Esophagus squamous epithelium (tissue), 5 donors: Measurements from ENCODE around the gene TREH. TPM values are rescaled to one million over a fixed set of nuclear protein-coding genes. Genes with fewer than 3 reads are reported as not detected.

Experiments used
- DNase-seq: peaks from one replicate; lab custom pipeline; 2025; lab: John Stamatoyannopoulos, UW
- H3K27ac ChIP-seq, 4 donors: fragments of 200-600 bp; sonication (generic); one replicate each; pipeline ENCODE4 v1.5.1; 2016 to 2019; ENCODE audit warnings: mild to moderate bottlenecking in 1 of 4
- H3K27me3 ChIP-seq, 4 donors: fragments of 200-600 bp; sonication (generic); 1 replicate in 3 of 4; 2 replicates in 1 of 4; pipeline versions ENCODE4 v1.5.1 to v1.6.0; 2017 to 2021; ENCODE audit warnings: antibody characterized with exemption in 1 of 4
- H3K36me3 ChIP-seq, 3 donors: fragments of 200-600 bp; sonication (generic); one replicate each; pipeline ENCODE4 v1.5.1; 2016 to 2019
- H3K4me1 ChIP-seq, 3 donors: fragments of 200-600 bp; sonication (generic); one replicate each; pipeline ENCODE4 v1.5.1; 2017 to 2019
- H3K4me3 ChIP-seq, 4 donors: fragments of 200-600 bp; sonication (generic); 1 replicate in 3 of 4; 2 replicates in 1 of 4; pipeline ENCODE4 v1.5.1; 2016 to 2019; ENCODE audit warnings: mild to moderate bottlenecking in 2 of 4, moderate library complexity in 1 of 4
- H3K9me3 ChIP-seq, 3 donors: fragments of 200-600 bp; sonication (generic); one replicate each; pipeline ENCODE4 v1.5.1; 2016 to 2019
- POLR2A ChIP-seq, 4 donors: fragments of 450-650 bp; IDR thresholded peaks; one replicate each; pipeline ENCODE4 v1.6.1; 2017; ENCODE audit warnings: antibody characterized with exemption in 4 of 4, mild to moderate bottlenecking in 4 of 4, moderate library complexity in 3 of 4
- WGBS, 2 donors: methylation state at CpG; one replicate each; pipeline ENCODE4 v1.1.5; 2018; 5-methylcytosine and 5-hydroxymethylcytosine counted together
- intact Hi-C: fragments of 100-400 bp; cut with DNase I; formaldehyde crosslinking; loops from one replicate; pipeline ENCODE4 v1.15.0; 2022
- total RNA-seq, 4 donors: library from RNA; depleted of rRNA; stranded (reverse); fragments of >200 nt; gene quantifications; one replicate each; pipeline ENCODE4 v1.1.0, GENCODE V29; 2016
- TF ChIP-seq, protein P1 (sequence below), 6 experiments: fragments of 450-650 bp in 4 of 6; fragments of 200-600 bp in 2 of 6; sonication (generic) in 2 of 6; IDR thresholded peaks; one replicate each; pipeline ENCODE4 v1.5.1; 2016 to 2019; ENCODE audit warnings: antibody characterized with exemption in 6 of 6, mild to moderate bottlenecking in 4 of 6, moderate library complexity in 4 of 6
- donor health status: DM: yes; HTN: yes; CAD: no.

Gene TREH
- total RNA-seq, 4 donors from 2014 or later, result 0.09 to 0.57 TPM; not detected in 2

DNA sequence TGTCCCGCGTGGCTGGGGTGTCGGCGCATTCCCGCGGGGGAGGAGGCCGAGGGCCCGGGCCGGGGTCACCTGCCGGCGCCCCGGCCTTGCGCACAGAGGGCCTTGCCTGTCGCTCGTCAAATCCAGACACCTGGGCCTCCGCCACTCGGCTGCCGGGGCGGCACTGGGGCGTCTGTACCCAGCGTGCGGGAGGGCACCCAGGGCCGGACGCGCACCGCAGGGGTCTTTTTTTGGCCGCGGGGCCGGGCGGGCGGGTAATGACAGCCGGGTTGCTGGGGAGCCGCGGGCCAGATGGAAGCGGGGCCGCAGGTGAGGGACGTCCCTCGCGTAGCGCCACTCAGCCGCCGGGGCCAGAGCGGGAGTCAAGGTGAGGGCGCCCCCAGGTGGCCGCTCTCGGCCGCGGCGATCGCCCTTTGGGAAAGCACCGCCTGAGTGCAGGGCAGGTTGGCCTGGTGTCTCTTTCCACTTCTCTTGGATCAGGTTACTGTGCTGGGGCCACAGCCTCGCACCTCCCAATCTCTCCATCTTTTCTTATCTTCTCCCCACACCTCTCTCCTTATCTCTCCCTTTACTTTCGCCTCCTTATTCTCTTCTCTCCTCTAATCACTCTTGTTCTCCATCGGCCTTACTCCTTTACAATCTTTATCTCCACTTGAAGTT, 68.5 kb downstream of the TREH start:
- peak overlapping the region; percentile 81 to 97 (median 92) for H3K27ac ChIP-seq
- H3K9me3 ChIP-seq, result no peaks in the 10 kb centered on the region
- H3K36me3 ChIP-seq, result peaks cover 0 to 17% (median 0%) of the 10 kb centered on the region in 3 donors
- H3K27me3 ChIP-seq, result peaks cover 0 to 42% (median 0%) of the 10 kb centered on the region in 4 donors
- no peak for DNase-seq
- intact Hi-C loops, result no loop called here
- peak overlapping the region; percentile 25 to 87 (median 65) for H3K4me3 ChIP-seq
- TF ChIP-seq, protein P1, sequence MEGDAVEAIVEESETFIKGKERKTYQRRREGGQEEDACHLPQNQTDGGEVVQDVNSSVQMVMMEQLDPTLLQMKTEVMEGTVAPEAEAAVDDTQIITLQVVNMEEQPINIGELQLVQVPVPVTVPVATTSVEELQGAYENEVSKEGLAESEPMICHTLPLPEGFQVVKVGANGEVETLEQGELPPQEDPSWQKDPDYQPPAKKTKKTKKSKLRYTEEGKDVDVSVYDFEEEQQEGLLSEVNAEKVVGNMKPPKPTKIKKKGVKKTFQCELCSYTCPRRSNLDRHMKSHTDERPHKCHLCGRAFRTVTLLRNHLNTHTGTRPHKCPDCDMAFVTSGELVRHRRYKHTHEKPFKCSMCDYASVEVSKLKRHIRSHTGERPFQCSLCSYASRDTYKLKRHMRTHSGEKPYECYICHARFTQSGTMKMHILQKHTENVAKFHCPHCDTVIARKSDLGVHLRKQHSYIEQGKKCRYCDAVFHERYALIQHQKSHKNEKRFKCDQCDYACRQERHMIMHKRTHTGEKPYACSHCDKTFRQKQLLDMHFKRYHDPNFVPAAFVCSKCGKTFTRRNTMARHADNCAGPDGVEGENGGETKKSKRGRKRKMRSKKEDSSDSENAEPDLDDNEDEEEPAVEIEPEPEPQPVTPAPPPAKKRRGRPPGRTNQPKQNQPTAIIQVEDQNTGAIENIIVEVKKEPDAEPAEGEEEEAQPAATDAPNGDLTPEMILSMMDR (IDR thresholded peaks at IDR 0.05), result peak; percentile 60 to 91 (median 76)
- no peak for TF ChIP-seq POLR2A (IDR thresholded peaks at IDR 0.05)
- peaks cover 32 to 75% (median 50%) of the 10 kb centered on the region in 3 donors for H3K4me1 ChIP-seq
- WGBS, 2 donors, result 19 to 43% methylated on average over 3 to 7 of the region's 54 CpGs

DNA sequence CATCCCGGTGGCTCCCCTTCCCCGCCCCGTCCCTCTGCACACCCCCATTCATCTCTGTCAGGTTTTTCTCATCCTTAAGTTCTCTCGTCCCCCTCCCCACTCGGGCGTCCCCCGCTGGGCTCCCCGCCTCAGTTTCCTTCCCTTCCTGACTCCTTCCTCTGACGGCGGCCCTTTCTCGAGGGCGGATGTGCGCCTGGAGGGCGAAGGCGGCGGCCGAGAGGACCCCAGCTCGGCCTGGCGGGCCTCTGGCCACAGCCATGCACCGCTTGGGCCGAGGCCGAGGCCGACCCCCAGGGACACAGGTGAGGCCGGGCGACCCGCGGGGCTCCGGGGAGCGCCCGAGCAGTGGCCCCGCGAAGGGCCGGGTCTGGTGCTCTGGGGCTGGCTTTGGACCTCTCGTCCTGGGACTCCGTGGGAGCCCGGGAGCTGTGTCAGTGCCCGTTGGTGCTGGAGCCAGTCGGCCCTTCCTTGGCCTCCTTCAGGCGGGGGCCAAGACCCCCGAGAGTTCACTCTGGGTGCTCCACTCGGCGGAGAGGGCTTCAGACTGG, 69.2 kb downstream of the TREH start:
- intact Hi-C loops, result no loop called here
- WGBS, 2 donors, result 22 to 26% methylated on average over 8 to 10 of the region's 42 CpGs
- Histone ChIP-seq H3K4me1 (peaks cover 32 to 81% (median 52%) of the 10 kb centered on the region in 3 donors), H3K36me3 (peaks cover 0 to 12% (median 0%) of the 10 kb centered on the region in 3 donors), H3K27ac (peak overlapping the region; percentile 81 to 97 (median 92)), H3K9me3 (no peaks in the 10 kb centered on the region), H3K27me3 (peaks cover 0 to 42% (median 0%) of the 10 kb centered on the region in 4 donors), H3K4me3 (peak overlapping the region; percentile 25 to 87 (median 65))
- no peak for DNase-seq
- TF ChIP-seq POLR2A (IDR thresholded peaks at IDR 0.05), result no peak
- TF ChIP-seq, protein P1 (IDR thresholded peaks at IDR 0.05), result no peak

DNA sequence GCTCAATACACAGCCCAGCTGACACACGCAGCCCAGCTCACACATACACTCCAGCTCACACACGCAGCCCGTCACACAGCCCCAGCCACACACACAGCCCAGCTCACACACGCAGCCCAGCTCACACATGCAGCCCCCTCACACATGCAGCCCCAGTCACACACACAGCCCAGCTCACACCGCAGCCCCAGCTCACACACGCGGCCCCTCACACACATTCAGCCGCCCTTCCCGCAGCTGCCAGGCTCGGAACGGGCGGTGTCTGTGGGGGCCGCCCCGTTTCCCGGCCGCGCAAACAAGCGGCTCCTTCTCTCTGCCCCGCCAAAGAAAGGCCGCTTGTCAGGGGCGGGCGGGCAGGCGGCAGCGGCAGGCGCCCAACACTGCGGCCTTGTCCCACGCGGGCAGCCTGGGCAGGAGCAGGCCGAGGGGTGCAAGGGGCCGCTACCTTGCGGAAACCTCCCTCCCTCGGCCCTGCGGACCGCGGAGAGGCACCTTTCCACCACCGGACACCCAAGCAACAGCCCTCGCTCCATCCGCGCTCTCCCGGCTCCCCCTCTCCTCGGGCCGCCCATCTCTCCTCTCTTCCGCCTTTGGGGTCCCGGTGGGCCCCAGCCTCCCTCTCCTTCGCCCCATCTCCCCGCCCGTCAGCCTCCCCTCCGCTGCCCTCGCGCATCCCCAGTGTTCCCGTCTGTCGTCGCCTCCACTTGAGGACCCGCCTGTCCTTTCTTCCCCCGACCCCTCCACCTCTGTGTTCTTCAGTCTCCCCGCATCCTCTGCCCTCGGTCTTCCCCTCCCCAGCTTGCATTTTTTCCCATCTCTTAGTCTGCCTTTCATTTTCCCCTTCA, 69.8 kb downstream of the TREH start:
- peaks cover 0 to 5% (median 0%) of the 10 kb centered on the region in 3 donors for H3K36me3 ChIP-seq
- TF ChIP-seq POLR2A (IDR thresholded peaks at IDR 0.05), result no peak
- TF ChIP-seq, protein P1 (IDR thresholded peaks at IDR 0.05), result no peak
- H3K9me3 ChIP-seq, result no peaks in the 10 kb centered on the region
- peaks cover 0 to 42% (median 0%) of the 10 kb centered on the region in 4 donors for H3K27me3 ChIP-seq
- peak overlapping the region; percentile 25 to 87 (median 65) for H3K4me3 ChIP-seq
- 37 to 49% methylated on average over 29 to 30 of the region's 57 CpGs for WGBS, 2 donors
- DNase-seq, result no peak
- intact Hi-C loops, result no loop called here
- H3K4me1 ChIP-seq, result peaks cover 32 to 88% (median 59%) of the 10 kb centered on the region in 3 donors
- peak overlapping the region; percentile 81 to 97 (median 92) for H3K27ac ChIP-seq

DNA sequence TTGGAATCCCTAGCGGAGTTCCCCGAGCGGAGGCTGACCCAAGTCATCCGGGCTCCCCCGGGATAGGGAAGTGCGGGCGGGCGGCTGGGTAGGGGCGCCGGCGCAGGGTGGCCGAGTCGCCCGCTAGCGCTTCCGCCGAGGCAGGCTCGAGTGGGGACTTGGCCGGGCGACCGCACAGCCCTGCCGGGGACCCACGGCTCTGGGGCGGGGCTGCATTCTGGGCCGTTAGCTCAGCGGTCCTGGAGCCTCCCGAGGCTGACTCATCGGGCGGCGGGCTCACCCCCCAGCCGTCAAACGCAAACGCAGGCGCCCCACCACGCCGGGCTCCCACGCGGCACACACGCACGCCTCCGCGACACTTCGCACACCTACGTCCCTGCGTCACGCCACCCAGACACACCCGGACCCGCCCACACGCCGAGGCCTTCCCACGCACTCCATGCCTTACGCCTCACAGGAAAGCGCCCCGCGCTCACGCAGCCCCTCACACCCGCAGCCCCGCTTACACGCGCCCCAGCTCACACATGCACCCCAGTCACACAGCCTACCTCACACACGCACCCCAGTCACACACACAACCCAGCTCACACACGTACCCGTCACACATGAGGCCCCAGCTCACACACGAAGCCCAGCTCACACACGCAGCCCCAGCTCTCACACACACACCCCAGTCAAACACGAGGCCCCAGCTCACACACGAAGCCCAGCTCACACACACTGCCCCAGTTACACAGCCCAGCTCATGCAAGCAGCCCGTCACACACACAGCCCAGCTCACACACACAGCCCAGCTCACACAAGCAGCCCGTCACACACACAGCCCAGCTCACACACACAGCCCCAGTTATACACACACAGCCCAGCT, 70.9 kb downstream of the TREH start:
- peak overlapping the region; percentile 38 to 87 (median 65) for H3K4me3 ChIP-seq
- intact Hi-C loops, result no loop called here
- DNase-seq, result no peak
- 0 to 65% methylated on average over 4 to 20 of the region's 69 CpGs for WGBS, 2 donors
- H3K36me3 ChIP-seq, result peaks cover 0 to under 1% (median 0%) of the 10 kb centered on the region in 3 donors
- peaks cover 0 to 42% (median 0%) of the 10 kb centered on the region in 4 donors for H3K27me3 ChIP-seq
- no peaks in the 10 kb centered on the region for H3K9me3 ChIP-seq
- peak overlapping the region; percentile 81 to 97 (median 92) for H3K27ac ChIP-seq
- peaks cover 32 to 94% (median 60%) of the 10 kb centered on the region in 3 donors for H3K4me1 ChIP-seq
- peak in 2 of 4 donors; percentile 32 to 37 for TF ChIP-seq POLR2A (IDR thresholded peaks at IDR 0.05)
- TF ChIP-seq, protein P1 (IDR thresholded peaks at IDR 0.05), result peak in 1 of 6 experiments; percentile 7
